Measurements from ENCODE around the gene ANO1. TPM values are rescaled to one million over a fixed set of nuclear protein-coding genes. Genes with fewer than 3 reads are reported as not detected.

ANO1 gene
- total RNA-seq, 1 experiment from 2014 or later = 10.9 TPM

GRCh38 chr11:70220136-70220535, 142.0 kb downstream of the ANO1 start:
- Mint-ChIP-seq H3K4me3 (no peak overlapping the region), H3K9me3 (peaks cover 17 to 22% of the 10 kb centered on the region in 2 experiments), H3K4me1 (peaks cover 27 to 30% of the 10 kb centered on the region in 2 experiments), H3K27ac (no peak overlapping the region), H3K36me3 (ENCODE audit: insufficient read depth in 1 of 3, low read depth in 3 of 3) (peaks cover 0 to 13% (median 8%) of the 10 kb centered on the region in 3 experiments; a peak in 5 of 7 replicates), H3K27me3 (ENCODE audit: low read depth) (peaks cover 6% of the 10 kb centered on the region)
- peaks cover 2% of the 10 kb centered on the region; the same call in 1 of the 2 replicates for H3K4me1 ChIP-seq (ENCODE audit: insufficient read depth, low read length)
- no peaks in the 10 kb centered on the region for H3K9me3 ChIP-seq (ENCODE audit: control insufficient read depth, low read depth, low read length)
- TF ChIP-seq CTCF (conservative IDR thresholded peaks at IDR 0.05) = no peak
- no peak overlapping the region for H3K27ac ChIP-seq (ENCODE audit: insufficient read length, low read depth, low read length)
- no peak overlapping the region for H3K18ac ChIP-seq (ENCODE audit: insufficient read length, low read depth, low read length)
- H3K79me1 ChIP-seq (ENCODE audit: insufficient read depth, low read depth, low read length, poor library complexity, severe bottlenecking) = no peaks in the 10 kb centered on the region
- no CpG with 5 or more reads among the region's 3 CpGs for WGBS (ENCODE audit: extremely low coverage, insufficient read length, low lambda C conversion rate)
- H3K23ac ChIP-seq (ENCODE audit: insufficient read length, low read depth, low read length) = no peak overlapping the region
- H2AK5ac ChIP-seq (ENCODE audit: insufficient read length, low read length) = no peak overlapping the region
- no peak overlapping the region for H2BK20ac ChIP-seq (ENCODE audit: low read depth, low read length, poor library complexity, severe bottlenecking)
- no peak overlapping the region for H2BK12ac ChIP-seq (ENCODE audit: insufficient read length, low read depth, low read length)
- H3K27me3 ChIP-seq (ENCODE audit: insufficient read depth, low read length) = no peaks in the 10 kb centered on the region
- peak overlapping the region; percentile 12; the same call in 1 of the 2 replicates for H3K14ac ChIP-seq (ENCODE audit: insufficient read depth, low read length)
- H4K91ac ChIP-seq (ENCODE audit: insufficient read length, low read depth, low read length) = no peak overlapping the region
- DNase-seq = no peak
- no peak overlapping the region for H2AFZ ChIP-seq (ENCODE audit: low read length)
- no peak overlapping the region for H3K9ac ChIP-seq (ENCODE audit: extremely low read depth, insufficient read length, low read length)
- no peak overlapping the region for H4K8ac ChIP-seq (replicated peaks; ENCODE audit: insufficient read length, low read depth, low read length)
- H2BK5ac ChIP-seq (ENCODE audit: insufficient read length, low read length) = no peak overlapping the region
- H3K56ac ChIP-seq (ENCODE audit: insufficient read length, low read depth, low read length) = no peak overlapping the region
- H2BK15ac ChIP-seq (ENCODE audit: low read depth, low read length) = no peak overlapping the region
- H3K79me2 ChIP-seq (ENCODE audit: insufficient read depth, low read length) = no peaks in the 10 kb centered on the region
- H4K5ac ChIP-seq (ENCODE audit: insufficient read length, low read depth, low read length) = no peak overlapping the region
- no peaks in the 10 kb centered on the region for H4K20me1 ChIP-seq (ENCODE audit: control insufficient read depth, insufficient read depth, insufficient read length)
- no peak overlapping the region for H2BK120ac ChIP-seq (ENCODE audit: low read depth, low read length, poor library complexity, severe bottlenecking)
- H3K4ac ChIP-seq (ENCODE audit: low read depth, low read length) = no peak overlapping the region
- H3K4me2 ChIP-seq (ENCODE audit: insufficient read depth, insufficient read length, low read length) = no peak overlapping the region
- no peak overlapping the region for H3T11ph ChIP-seq (ENCODE audit: low read length)
- H3K23me2 ChIP-seq (ENCODE audit: insufficient read length, low read depth, low read length, poor library complexity, severe bottlenecking) = no peaks in the 10 kb centered on the region

All from H9 (cell line).